GM19193 (cell line): ENCODE results near the gene ZNF345.

Source experiments
- POLR2A ChIP-seq: IDR thresholded peaks from 4 replicates; pipeline ENCODE4 v1.6.1; 2011; ENCODE audit not compliant: insufficient read depth, insufficient read length; ENCODE audit errors: extremely low read depth

The ZNF345 gene

GRCh38 chr19:36850559-36851442 lies at the start of gene ZNF345:
Gene ZNF345 (plus strand): TSS chr19:36850876. CDS start chr19:36876831, 25,955 bp downstream.
- peak; percentile 47 for TF ChIP-seq POLR2A

- no peak for TF ChIP-seq POLR2A
Observed at GRCh38 chr19:36805364-36805763, 45.3 kb upstream of the ZNF345 start.

- TF ChIP-seq POLR2A: no peak
Observed at GRCh38 chr19:36807029-36807428, 43.6 kb upstream of the ZNF345 start.

- TF ChIP-seq POLR2A: no peak
Observed at GRCh38 chr19:36819130-36819630, 31.5 kb upstream of the ZNF345 start.

GRCh38 chr19:36821758-36822157 lies 28.9 kb upstream of the ZNF345 start:
- no peak for TF ChIP-seq POLR2A

GRCh38 chr19:36833430-36833829 lies 17.2 kb upstream of the ZNF345 start:
- TF ChIP-seq POLR2A: no peak

GRCh38 chr19:36837176-36837905 lies 13.3 kb upstream of the ZNF345 start:
- TF ChIP-seq POLR2A: no peak

GRCh38 chr19:36837906-36838783 lies 12.5 kb upstream of the ZNF345 start, which contains the start of gene ZNF790:
Gene ZNF790 (minus strand): TSS chr19:36838387. CDS start chr19:36825619, 12,768 bp downstream.
- TF ChIP-seq POLR2A: peak; percentile 85

GRCh38 chr19:36838784-36839324 lies 11.8 kb upstream of the ZNF345 start:
- TF ChIP-seq POLR2A: no peak

- TF ChIP-seq POLR2A: no peak
Observed at GRCh38 chr19:36847968-36848367, 2.7 kb upstream of the ZNF345 start.

- peak; percentile 65 for TF ChIP-seq POLR2A
Observed at GRCh38 chr19:36849701-36850558, 746 bp upstream of the ZNF345 start.

GRCh38 chr19:36851898-36852297 lies 1.2 kb downstream of the ZNF345 start:
- TF ChIP-seq POLR2A: no peak

- TF ChIP-seq POLR2A: no peak
Observed at GRCh38 chr19:36876993-36877938, 26.6 kb downstream of the ZNF345 start.

- no peak for TF ChIP-seq POLR2A
Observed at GRCh38 chr19:36891768-36892357, 41.2 kb downstream of the ZNF345 start.
